HEK293T (cell line): ENCODE measurements around the gene MAGOHB.

Experiments used
- CTCF ChIA-PET: fragments of 350-600 bp; formaldehyde crosslinking; extraction: SDS; loops from one replicate; lab custom pipeline; 2021; ENCODE audit warnings: antibody characterized with exemption, inconsistent platforms; lab: Yijun Ruan, JAX
- POLR2A ChIA-PET: fragments of 350-600 bp; formaldehyde crosslinking; extraction: SDS; loops from one replicate; lab custom pipeline; 2020; ENCODE audit warnings: antibody characterized with exemption, inconsistent platforms; lab: Yijun Ruan, JAX
- DNase-seq: peaks from one replicate; pipeline ENCODE4 v3.0.0; 2012; ENCODE audit warnings: mixed read lengths; ENCODE audit errors: extremely low spot score
- ARNT ChIP-seq: fragments of 450-650 bp; IDR thresholded peaks from 2 replicates; pipeline ENCODE4 v1.6.1; 2017; ENCODE audit warnings: mild to moderate bottlenecking
- BHLHE40 ChIP-seq: fragments of 450-650 bp; IDR thresholded peaks from 2 replicates; pipeline ENCODE4 v1.6.1; 2016; ENCODE audit warnings: mild to moderate bottlenecking, moderate library complexity, borderline replicate concordance
- CTBP1 ChIP-seq: fragments of 450-650 bp; IDR thresholded peaks from 2 replicates; pipeline ENCODE4 v1.6.1; 2016; ENCODE audit warnings: borderline replicate concordance
- ELF4 ChIP-seq: fragments of 450-650 bp; IDR thresholded peaks from 2 replicates; pipeline ENCODE4 v1.6.1; 2017; ENCODE audit warnings: antibody characterized with exemption
- FOXA1 ChIP-seq: fragments of 450-650 bp; IDR thresholded peaks from 2 replicates; pipeline ENCODE4 v1.6.1; 2016; ENCODE audit warnings: mild to moderate bottlenecking
- FOXK2 ChIP-seq: fragments of 450-650 bp; IDR thresholded peaks from 2 replicates; pipeline ENCODE4 v1.6.1; 2016; ENCODE audit warnings: mild to moderate bottlenecking
- FOXM1 ChIP-seq: fragments of 450-650 bp; IDR thresholded peaks from 2 replicates; pipeline ENCODE4 v1.6.1; 2017; ENCODE audit warnings: mild to moderate bottlenecking, borderline replicate concordance
- HDGF ChIP-seq: fragments of 450-650 bp; IDR thresholded peaks from 2 replicates; pipeline ENCODE4 v1.6.1; 2017; ENCODE audit warnings: antibody characterized with exemption, borderline replicate concordance
- L3MBTL2 ChIP-seq: fragments of 450-650 bp; conservative IDR thresholded peaks from 2 replicates; pipeline ENCODE4 v1.6.1; 2016; ENCODE audit warnings: mild to moderate bottlenecking
- LEF1 ChIP-seq: fragments of 450-650 bp; IDR thresholded peaks from 2 replicates; pipeline ENCODE4 v1.6.1; 2017; ENCODE audit warnings: mild to moderate bottlenecking, borderline replicate concordance
- NFRKB ChIP-seq: fragments of 450-650 bp; IDR thresholded peaks from 2 replicates; pipeline ENCODE4 v1.6.1; 2016; ENCODE audit warnings: mild to moderate bottlenecking, moderate library complexity
- SP1 ChIP-seq: fragments of 450-650 bp; IDR thresholded peaks from 2 replicates; pipeline ENCODE4 v1.6.1; 2017
- SUZ12 ChIP-seq: fragments of 450-650 bp; IDR thresholded peaks from 2 replicates; pipeline ENCODE4 v1.6.1; 2016; ENCODE audit warnings: mild to moderate bottlenecking
- TARDBP ChIP-seq: fragments of 450-650 bp; IDR thresholded peaks from 2 replicates; pipeline ENCODE4 v1.6.1; 2016
- ZNF384 ChIP-seq: fragments of 450-650 bp; IDR thresholded peaks from 2 replicates; pipeline ENCODE4 v1.6.1; 2016
- TF ChIP-seq, protein P1 (sequence below): fragments of 450-650 bp; IDR thresholded peaks from 2 replicates; pipeline ENCODE4 v1.6.1; 2016

The MAGOHB gene

DNA sequence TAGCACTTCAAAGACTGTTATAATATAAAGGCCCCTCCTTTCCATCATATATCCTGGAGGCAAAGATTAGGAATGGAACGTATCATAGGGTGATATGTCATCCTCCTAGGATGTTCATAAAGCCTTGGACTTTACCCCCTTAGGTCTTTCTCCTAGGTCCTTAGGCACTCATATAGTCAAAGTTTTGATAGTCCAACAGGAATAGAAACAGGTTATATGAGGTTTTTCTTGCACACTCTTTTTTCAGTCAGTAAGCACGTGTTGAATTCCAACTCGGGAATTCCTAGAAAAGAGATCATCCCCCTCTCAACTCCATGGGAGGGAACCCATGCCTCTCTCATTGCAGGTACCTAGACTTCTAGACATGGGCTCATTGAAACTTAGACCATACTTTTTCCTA, 20.1 kb upstream of the MAGOHB start:
- TF ChIP-seq FOXM1 (no peak), HDGF (no peak), L3MBTL2 (no peak)
- CTCF ChIA-PET = interaction anchor here (0.6 kb wide), 1 partner anchor 1302 kb away, joined by 3 read pairs; no protein-coding TSS in a partner anchor
- DNase-seq = no peak
- POLR2A ChIA-PET = no interaction called here

DNA sequence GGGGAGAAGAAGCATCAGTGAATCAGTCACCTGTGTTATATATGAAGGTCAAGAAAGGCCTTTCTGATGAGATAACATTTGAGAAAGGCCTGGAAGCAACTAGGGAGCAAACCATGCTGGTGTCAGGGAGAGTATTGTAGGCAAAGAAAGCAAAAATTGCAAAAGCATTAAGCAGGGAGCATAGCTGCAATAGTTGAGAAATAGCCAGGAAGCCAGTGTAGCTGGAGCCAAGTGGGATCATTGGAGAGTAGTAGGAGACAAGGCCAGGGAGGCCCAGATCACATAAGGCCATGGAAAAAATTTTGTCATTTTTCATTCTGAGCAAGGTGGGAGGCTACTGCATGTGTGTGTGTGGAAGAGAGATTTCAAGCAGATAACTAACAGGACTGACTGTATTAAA, 18.8 kb upstream of the MAGOHB start:
- ChIA-PET CTCF (no interaction called here), POLR2A (no interaction called here)
- TF ChIP-seq CTBP1 (no peak), FOXM1 (no peak), ELF4 (no peak), FOXK2 (no peak), SP1 (no peak), ARNT (no peak), L3MBTL2 (no peak)
- DNase-seq = no peak

DNA sequence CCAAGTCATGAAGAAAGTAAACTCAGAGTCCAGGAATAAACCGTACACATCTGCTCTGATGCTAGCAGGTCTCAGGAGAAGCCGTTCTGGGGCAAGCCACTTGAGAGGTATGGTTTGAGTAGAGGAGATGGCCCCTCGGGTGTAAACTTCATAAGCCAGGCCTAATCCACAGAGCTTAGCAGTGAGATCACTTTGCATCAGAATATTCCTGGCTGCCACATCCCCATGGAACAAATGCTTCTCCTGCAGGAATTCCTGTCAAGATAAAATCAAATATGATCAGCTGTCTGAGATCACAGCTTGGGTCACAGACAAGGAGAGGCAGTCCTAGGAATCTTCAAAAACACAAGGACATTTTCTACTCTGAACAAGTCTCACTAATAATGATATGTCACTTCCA, 11.2 kb upstream of the MAGOHB start:
- ChIA-PET CTCF (no interaction called here), POLR2A (no interaction called here)
- no peak for DNase-seq
- no peak for TF ChIP-seq L3MBTL2
- TF ChIP-seq FOXM1 = no peak
- TF ChIP-seq ELF4 = no peak
- no peak for TF ChIP-seq NFRKB
- TF ChIP-seq BHLHE40 = no peak
- TF ChIP-seq HDGF = no peak
- TF ChIP-seq, protein P1, sequence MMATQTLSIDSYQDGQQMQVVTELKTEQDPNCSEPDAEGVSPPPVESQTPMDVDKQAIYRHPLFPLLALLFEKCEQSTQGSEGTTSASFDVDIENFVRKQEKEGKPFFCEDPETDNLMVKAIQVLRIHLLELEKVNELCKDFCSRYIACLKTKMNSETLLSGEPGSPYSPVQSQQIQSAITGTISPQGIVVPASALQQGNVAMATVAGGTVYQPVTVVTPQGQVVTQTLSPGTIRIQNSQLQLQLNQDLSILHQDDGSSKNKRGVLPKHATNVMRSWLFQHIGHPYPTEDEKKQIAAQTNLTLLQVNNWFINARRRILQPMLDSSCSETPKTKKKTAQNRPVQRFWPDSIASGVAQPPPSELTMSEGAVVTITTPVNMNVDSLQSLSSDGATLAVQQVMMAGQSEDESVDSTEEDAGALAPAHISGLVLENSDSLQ = no peak
- no peak for TF ChIP-seq FOXA1

DNA sequence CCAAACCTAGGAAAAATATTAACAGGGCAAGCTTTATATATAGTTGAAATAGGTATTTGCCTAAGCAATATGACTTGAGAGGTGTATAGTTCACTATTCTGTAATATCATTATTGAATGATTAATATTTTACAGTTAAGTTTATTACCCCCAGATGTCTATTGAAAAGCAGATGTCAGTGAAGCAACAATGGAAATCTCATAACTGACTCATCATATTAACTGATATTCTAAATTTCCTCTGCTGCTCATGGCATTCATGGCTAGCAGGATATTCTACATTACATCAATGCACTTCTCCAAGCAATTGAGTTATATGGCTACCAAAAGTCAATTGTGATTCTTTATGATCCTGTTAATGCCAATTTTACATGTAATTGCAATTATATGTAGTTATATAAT, 9.7 kb upstream of the MAGOHB start:
- TF ChIP-seq LEF1 (no peak), CTBP1 (no peak), SUZ12 (no peak), FOXK2 (no peak), ARNT (no peak), HDGF (no peak), SP1 (no peak), ELF4 (no peak), FOXA1 (no peak), NFRKB (no peak), ZNF384 (no peak), TARDBP (no peak), L3MBTL2 (no peak), FOXM1 (no peak), BHLHE40 (no peak)
- TF ChIP-seq, protein P1 = no peak
- ChIA-PET POLR2A (no interaction called here), CTCF (no interaction called here)
- DNase-seq = no peak

DNA sequence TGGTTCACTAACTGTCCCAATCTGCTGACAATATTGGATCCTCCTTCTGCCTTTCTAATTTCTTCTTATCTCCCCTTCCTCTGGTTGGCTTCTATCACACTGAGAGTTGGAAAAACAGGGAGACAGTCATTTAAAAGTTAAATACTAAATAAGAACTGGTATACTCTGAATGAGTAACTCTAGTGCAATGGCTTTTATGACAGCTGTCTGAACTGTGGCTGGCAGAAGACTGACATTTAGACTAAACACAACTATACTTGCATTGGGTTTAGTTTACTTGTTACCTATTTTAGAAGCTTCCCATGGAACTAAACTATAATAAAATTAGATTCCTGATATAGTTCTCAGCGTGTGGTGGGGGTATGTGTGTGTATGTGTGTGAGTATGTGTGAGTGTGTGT, 7.9 kb upstream of the MAGOHB start:
- POLR2A ChIA-PET = no interaction called here
- DNase-seq = no peak
- TF ChIP-seq SP1 (no peak), L3MBTL2 (no peak), FOXM1 (no peak), FOXK2 (no peak)
- CTCF ChIA-PET = no interaction called here

DNA sequence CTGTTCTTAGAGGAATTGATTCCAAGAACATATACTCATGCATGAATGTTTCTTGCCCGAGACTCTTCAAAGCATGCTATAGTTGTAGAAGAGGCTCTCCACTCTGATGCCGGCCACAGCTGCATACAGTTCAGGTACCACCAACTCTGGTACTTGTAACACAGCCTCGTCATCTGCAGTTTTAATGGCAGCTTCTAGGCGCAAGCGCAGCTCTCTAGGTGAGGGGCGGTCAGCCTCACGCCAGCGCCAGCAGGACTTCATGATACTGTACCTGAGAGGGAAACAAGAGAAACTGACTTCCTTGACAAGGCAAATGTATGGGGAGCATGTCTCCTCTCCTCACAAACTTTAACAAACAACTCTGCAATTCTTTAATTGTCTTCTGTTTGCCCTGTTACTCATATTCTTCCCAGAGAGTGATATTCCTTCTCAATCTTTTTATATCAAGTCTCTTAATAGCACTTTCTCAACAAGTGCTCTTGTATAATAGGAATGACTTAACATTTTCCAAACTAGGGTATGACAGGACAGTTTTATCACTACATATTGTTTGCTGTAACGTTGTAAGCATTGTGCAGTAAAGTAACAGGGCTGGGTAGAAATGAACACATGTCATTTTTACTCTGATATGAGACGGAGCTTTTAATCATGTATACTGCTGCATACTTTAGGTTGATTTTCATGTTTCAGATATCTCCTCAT, 6.8 kb upstream of the MAGOHB start:
- ChIA-PET POLR2A (no interaction called here), CTCF (no interaction called here)
- TF ChIP-seq L3MBTL2 = no peak
- TF ChIP-seq ELF4 = no peak
- TF ChIP-seq CTBP1 = no peak
- DNase-seq = no peak

DNA sequence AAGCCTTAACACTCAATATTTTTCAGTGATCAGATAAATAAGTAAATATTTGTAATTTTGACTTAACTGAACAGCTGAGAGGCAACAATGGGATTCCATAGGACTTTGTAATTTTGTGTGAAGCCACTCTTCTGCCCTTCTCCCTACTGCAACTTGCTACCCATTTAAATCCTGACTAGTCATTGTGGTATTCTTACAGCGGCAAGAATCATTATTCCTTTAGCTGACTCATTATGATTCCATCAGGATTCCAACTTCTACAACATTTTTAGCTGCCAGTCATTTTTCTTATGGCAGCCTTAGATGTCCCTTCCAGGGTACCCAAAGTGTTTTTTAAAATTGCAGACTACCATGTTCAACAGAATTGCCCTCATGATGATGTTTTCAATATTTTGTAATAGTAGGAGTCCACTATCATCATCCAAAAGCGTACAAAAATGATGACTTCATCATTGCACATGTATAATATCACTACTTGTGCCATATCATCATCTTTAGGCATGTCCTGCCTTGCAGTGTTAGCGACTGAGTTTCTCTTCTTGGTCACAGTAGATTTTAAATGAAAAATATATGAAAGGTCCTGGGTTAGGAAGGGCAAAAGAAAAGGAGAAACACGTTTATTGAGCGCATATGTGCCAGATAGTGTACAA, 5.1 kb upstream of the MAGOHB start:
- ChIA-PET POLR2A (no interaction called here), CTCF (interaction anchor here (1.0 kb wide), 1 partner anchor 10 kb away, joined by 3 read pairs; no protein-coding TSS in a partner anchor)
- no peak for TF ChIP-seq SP1
- no peak for TF ChIP-seq FOXM1
- TF ChIP-seq SUZ12 = no peak
- TF ChIP-seq FOXK2 = no peak
- TF ChIP-seq NFRKB = no peak
- no peak for TF ChIP-seq ARNT
- no peak for TF ChIP-seq CTBP1
- no peak for TF ChIP-seq ZNF384
- no peak for TF ChIP-seq L3MBTL2
- TF ChIP-seq, protein P1 = no peak
- no peak for TF ChIP-seq BHLHE40
- TF ChIP-seq LEF1 = no peak
- no peak for TF ChIP-seq FOXA1
- no peak for TF ChIP-seq ELF4
- TF ChIP-seq HDGF = no peak
- no peak for TF ChIP-seq TARDBP
- DNase-seq = no peak
